Lung (tissue), 12 donors: ENCODE data around the gene WBP2NL. TPM values are rescaled to one million over a fixed set of nuclear protein-coding genes. Genes with fewer than 3 reads are reported as not detected.

ENCODE experiments used
- ATAC-seq: fragments of 200-7000 bp; cut with Tn5 transposase; one replicate; pipeline ENCODE4 v1.9.1; 2020; ENCODE audit warnings: moderate number of reproducible peaks; ENCODE audit not compliant: insufficient read depth, low FRiP score
- DNase-seq, 3 donors: peaks; one replicate each; pipeline ENCODE4 v3.0.0-alpha.2; 2013 to 2017
- H3K27ac ChIP-seq, 2 donors: one replicate each; pipeline ENCODE4 v1.5.1; 2013; ENCODE audit warnings: mild to moderate bottlenecking in 2 of 2, moderate library complexity in 2 of 2, control low read depth in 1 of 2, inconsistent platforms in 1 of 2, low read depth in 1 of 2, low read length in 1 of 2
- H3K27me3 ChIP-seq, 3 donors: one replicate each; pipeline ENCODE4 v1.5.1; 2013; ENCODE audit warnings: low read length in 2 of 3; ENCODE audit not compliant: control insufficient read depth in 3 of 3, insufficient read depth in 3 of 3
- H3K36me3 ChIP-seq, 4 donors: one replicate each; pipeline ENCODE4 v1.5.1; 2013; ENCODE audit warnings: low read length in 4 of 4, mild to moderate bottlenecking in 1 of 4, moderate library complexity in 1 of 4; ENCODE audit not compliant: control insufficient read depth in 4 of 4, insufficient read depth in 4 of 4
- H3K4me1 ChIP-seq, 5 donors: one replicate each; pipeline ENCODE4 v1.5.1; 2013; ENCODE audit warnings: low read length in 5 of 5, mild to moderate bottlenecking in 2 of 5, moderate library complexity in 1 of 5; ENCODE audit not compliant: control insufficient read depth in 5 of 5, insufficient read depth in 5 of 5
- H3K4me3 ChIP-seq: one replicate; pipeline ENCODE4 v1.5.1; 2013; ENCODE audit warnings: mild to moderate bottlenecking, control low read depth, moderate library complexity
- H3K9ac ChIP-seq, 2 donors: one replicate each; pipeline ENCODE4 v1.5.1; 2013; ENCODE audit warnings: low read length in 2 of 2, control low read depth in 1 of 2; ENCODE audit not compliant: insufficient read depth in 1 of 2
- H3K9me3 ChIP-seq, 4 donors: one replicate each; pipeline ENCODE4 v1.5.1; 2013; ENCODE audit warnings: low read length in 3 of 4, mild to moderate bottlenecking in 1 of 4, moderate library complexity in 1 of 4; ENCODE audit not compliant: control insufficient read depth in 4 of 4, insufficient read depth in 3 of 4
- CTCF ChIP-seq: IDR thresholded peaks from 2 replicates; pipeline ENCODE4 v1.5.1; 2012; ENCODE audit warnings: mild to moderate bottlenecking; ENCODE audit errors: control extremely low read depth, extremely low read depth
- WGBS, 2 donors: extraction: QIAGEN DNeasy Blood & Tissue Kit; methylation state at CpG; one replicate each; pipeline ENCODE4 v1.1.7; 2013; 5-methylcytosine and 5-hydroxymethylcytosine counted together
- polyA plus RNA-seq, 2 donors: library from polyadenylated mRNA; stranded (reverse); fragments of 200-250 nt; gene quantifications; one replicate each; pipeline ENCODE4 v1.2.1, GENCODE V29; 2013
- total RNA-seq, 2 donors: library from RNA; depleted of rRNA in 1 of 2; stranded (reverse); fragments of >200 nt in 1 of 2; gene quantifications; one replicate each; pipeline ENCODE4 v1.2.1, GENCODE V29; 2014 to 2021
- donor health status: control.
- donor health status: control.
- donor health status: Bipolar disorder and iron deficiency.
- donor health status: healthy.
- donor health status: DM: yes; HTN: yes; CAD: no.

The WBP2NL gene
- total and polyA plus RNA-seq, 4 donors = 0.42 to 4.9 (median 1.3) TPM

GRCh38 chr22:42072606-42073330 is 74.2 kb downstream of the WBP2NL start:
- H3K4me3 ChIP-seq = no peak overlapping the region
- WGBS, 2 donors = 83 to 97% methylated on average over 8 of the region's 8 CpGs
- no peak for TF ChIP-seq CTCF
- H3K4me1 ChIP-seq = peaks cover 0 to 41% (median 14%) of the 10 kb centered on the region in 5 donors
- H3K9me3 ChIP-seq = no peaks in the 10 kb centered on the region
- H3K36me3 ChIP-seq = peaks cover 0 to 12% (median 8%) of the 10 kb centered on the region in 4 donors
- H3K9ac ChIP-seq = no peak overlapping the region
- ATAC-seq (no peak), DNase-seq (peak in 1 of 3 donors; percentile 8)
- no peak overlapping the region for H3K27ac ChIP-seq
- H3K27me3 ChIP-seq = no peaks in the 10 kb centered on the region

DNA sequence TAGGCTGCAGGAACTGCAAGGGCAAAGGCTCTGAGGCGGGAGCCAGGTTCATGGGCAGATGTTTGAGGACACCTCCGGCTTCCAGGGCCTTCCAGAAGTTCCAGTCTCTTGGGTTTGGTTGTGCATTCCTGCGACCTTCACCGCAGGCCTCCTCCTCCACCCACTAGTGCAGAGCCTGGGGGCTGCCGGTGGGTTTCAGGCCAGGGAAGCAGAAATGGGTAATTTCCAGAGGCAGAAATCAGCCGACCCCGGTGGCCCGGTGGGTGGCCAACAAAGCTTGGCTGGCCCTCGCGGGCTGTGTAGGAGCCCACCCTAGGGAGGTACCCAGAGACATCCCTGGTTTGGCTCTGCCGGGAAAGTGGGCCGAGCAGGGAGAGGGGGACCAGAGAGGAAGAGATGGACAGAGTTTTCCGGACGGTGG is 75.0 kb downstream of the WBP2NL start:
- TF ChIP-seq CTCF = no peak
- ATAC-seq (no peak), DNase-seq (peak in 1 of 3 donors; percentile 2)
- 71 to 72% methylated on average over 14 of the region's 14 CpGs for WGBS, 2 donors
- H3K36me3 ChIP-seq = peaks cover 0 to 11% (median 7%) of the 10 kb centered on the region in 4 donors
- H3K27me3 ChIP-seq = no peaks in the 10 kb centered on the region
- H3K4me3 ChIP-seq = peak overlapping the region; percentile 72
- peak overlapping the region; percentile 63 to 76 for H3K9ac ChIP-seq
- no peaks in the 10 kb centered on the region for H3K9me3 ChIP-seq
- peak overlapping the region in 1 of 2 donors; percentile 93 for H3K27ac ChIP-seq
- peaks cover 7 to 49% (median 20%) of the 10 kb centered on the region in 5 donors for H3K4me1 ChIP-seq

- H3K27me3 ChIP-seq = no peaks in the 10 kb centered on the region
- peak within 1 kb of the TSS; percentile 72 for H3K4me3 ChIP-seq
- peaks cover 0 to 11% (median 7%) of the 10 kb centered on the region in 4 donors for H3K36me3 ChIP-seq
- peak within 1 kb of the TSS; percentile 63 to 76 for H3K9ac ChIP-seq
- H3K9me3 ChIP-seq = no peaks in the 10 kb centered on the region
- H3K4me1 ChIP-seq = peaks cover 8 to 55% (median 20%) of the 10 kb centered on the region in 5 donors
- ATAC-seq = no peak
- 1% methylated on average over 31 to 55 of the region's 55 CpGs for whole genome bisulfite sequencing, 2 donors
- peak within 1 kb of the TSS; percentile 78 to 93 for H3K27ac ChIP-seq
- peak; percentile 70 to 78 (median 71) for DNase-seq
- TF ChIP-seq CTCF = no peak
Observed at GRCh38 chr22:42074132-42074811, 75.7 kb downstream of the WBP2NL start, which contains the start of gene PHETA2. Gene PHETA2 (plus strand): TSS chr22:42074248. CDS start chr22:42077294, 3,046 bp downstream.
